Smooth muscle cell (in vitro differentiated cells): Measurements from ENCODE around the gene MGAM2. TPM values are rescaled to one million over a fixed set of nuclear protein-coding genes. Genes with fewer than 3 reads are reported as not detected.

Experiments used
- DNase-seq: peaks from one replicate; lab custom pipeline; 2025; ENCODE audit not compliant: unreplicated experiment; lab: John Stamatoyannopoulos, UW
- H2AFZ ChIP-seq: fragments of 200-600 bp; sonication (generic); 2 replicates; pipeline ENCODE4 v1.6.0; 2016; ENCODE audit warnings: antibody characterized with exemption, low read depth, mild to moderate bottlenecking
- H3F3A ChIP-seq: fragments of 200-600 bp; sonication (generic); 2 replicates; pipeline ENCODE4 v1.6.0; 2017; ENCODE audit warnings: antibody characterized with exemption, low read depth
- H3K27ac ChIP-seq: fragments of 200-600 bp; sonication (generic); 2 replicates; pipeline ENCODE4 v1.5.1; 2016; ENCODE audit warnings: low read depth, mild to moderate bottlenecking
- H3K27me3 ChIP-seq: fragments of 200-600 bp; sonication (generic); 2 replicates; pipeline ENCODE4 v1.6.1; 2016; ENCODE audit warnings: low read depth, mild to moderate bottlenecking
- H3K36me3 ChIP-seq: fragments of 200-600 bp; sonication (generic); 2 replicates; pipeline ENCODE4 v1.5.1; 2016; ENCODE audit warnings: low read depth
- H3K4me1 ChIP-seq: fragments of 200-600 bp; sonication (generic); 2 replicates; pipeline ENCODE4 v1.5.1; 2016; ENCODE audit warnings: low read depth
- H3K4me2 ChIP-seq: fragments of 200-600 bp; sonication (generic); 2 replicates; pipeline ENCODE4 v1.6.0; 2016; ENCODE audit warnings: mild to moderate bottlenecking
- H3K4me3 ChIP-seq: fragments of 200-600 bp; sonication (generic); 2 replicates; pipeline ENCODE4 v1.5.1; 2016; ENCODE audit warnings: mild to moderate bottlenecking
- H3K79me2 ChIP-seq: fragments of 200-600 bp; sonication (generic); 2 replicates; pipeline ENCODE4 v1.6.0; 2016; ENCODE audit warnings: low read depth, mild to moderate bottlenecking
- H3K9ac ChIP-seq: fragments of 200-600 bp; sonication (generic); 2 replicates; pipeline ENCODE4 v1.6.0; 2016; ENCODE audit warnings: low read depth
- H3K9me3 ChIP-seq: fragments of 200-600 bp; sonication (generic); replicated peaks from 2 replicates; pipeline ENCODE4 v1.5.1; 2016; ENCODE audit warnings: low read depth
- H4K20me1 ChIP-seq: fragments of 200-600 bp; sonication (generic); 2 replicates; pipeline ENCODE4 v1.6.0; 2016; ENCODE audit warnings: low read depth
- WGBS: methylation state at CpG from one replicate; pipeline ENCODE4 v1.1.7; 2016; ENCODE audit warnings: low lambda C conversion rate; 5-methylcytosine and 5-hydroxymethylcytosine counted together
- polyA plus RNA-seq: library from polyadenylated mRNA; unstranded; fragments of >200 nt; fragmentation: Nextera tagmentation; extraction: Ambion mirVana; gene quantifications from 2 replicates; pipeline ENCODE4 v1.2.1, GENCODE V29; 2016
- total RNA-seq: library from RNA; depleted of rRNA; stranded (reverse); fragments of >200 nt; gene quantifications from 2 replicates; pipeline ENCODE4 v1.2.3, GENCODE V29; 2014
- TF ChIP-seq, protein P1 (sequence below): fragments of 200-600 bp; sonication (generic); IDR thresholded peaks from 2 replicates; pipeline ENCODE4 v1.5.1; 2017; ENCODE audit warnings: borderline replicate concordance, mild to moderate bottlenecking, antibody characterized with exemption; ENCODE audit not compliant: insufficient read depth, poor library complexity, severe bottlenecking

MGAM2 gene
- total and polyA plus RNA-seq, 2 experiments from 2014 or later: not detected

DNA sequence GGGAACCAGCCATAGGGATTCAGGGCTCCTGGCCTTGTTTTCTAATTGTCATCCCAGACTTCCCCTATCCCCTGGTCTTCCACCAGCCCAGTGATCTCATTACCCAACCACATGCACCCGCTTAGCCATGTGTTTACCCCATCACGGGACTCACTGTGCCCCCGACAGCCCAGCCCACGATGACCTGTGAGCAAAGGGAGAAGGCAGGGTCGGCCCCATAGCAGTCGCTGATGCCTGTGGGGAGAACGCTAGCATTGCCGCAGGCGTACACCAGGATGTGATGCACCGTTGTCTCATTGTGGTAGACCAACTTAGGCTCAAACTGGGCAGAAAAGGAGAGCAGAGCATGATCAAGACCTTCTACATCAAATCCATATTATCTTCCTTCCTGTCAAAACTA, 132.3 kb downstream of the MGAM2 start:
- Histone ChIP-seq H3K9ac (no peak overlapping the region), H4K20me1 (no peaks in the 10 kb centered on the region), H3K36me3 (no peaks in the 10 kb centered on the region), H3K4me3 (no peak overlapping the region), H3K27ac (no peak overlapping the region), H2AFZ (no peak overlapping the region), H3K79me2 (no peaks in the 10 kb centered on the region), H3F3A (no peaks in the 10 kb centered on the region), H3K27me3 (no peaks in the 10 kb centered on the region), H3K4me2 (no peak overlapping the region), H3K9me3 (no peaks in the 10 kb centered on the region), H3K4me1 (no peaks in the 10 kb centered on the region)
- TF ChIP-seq, protein P1, sequence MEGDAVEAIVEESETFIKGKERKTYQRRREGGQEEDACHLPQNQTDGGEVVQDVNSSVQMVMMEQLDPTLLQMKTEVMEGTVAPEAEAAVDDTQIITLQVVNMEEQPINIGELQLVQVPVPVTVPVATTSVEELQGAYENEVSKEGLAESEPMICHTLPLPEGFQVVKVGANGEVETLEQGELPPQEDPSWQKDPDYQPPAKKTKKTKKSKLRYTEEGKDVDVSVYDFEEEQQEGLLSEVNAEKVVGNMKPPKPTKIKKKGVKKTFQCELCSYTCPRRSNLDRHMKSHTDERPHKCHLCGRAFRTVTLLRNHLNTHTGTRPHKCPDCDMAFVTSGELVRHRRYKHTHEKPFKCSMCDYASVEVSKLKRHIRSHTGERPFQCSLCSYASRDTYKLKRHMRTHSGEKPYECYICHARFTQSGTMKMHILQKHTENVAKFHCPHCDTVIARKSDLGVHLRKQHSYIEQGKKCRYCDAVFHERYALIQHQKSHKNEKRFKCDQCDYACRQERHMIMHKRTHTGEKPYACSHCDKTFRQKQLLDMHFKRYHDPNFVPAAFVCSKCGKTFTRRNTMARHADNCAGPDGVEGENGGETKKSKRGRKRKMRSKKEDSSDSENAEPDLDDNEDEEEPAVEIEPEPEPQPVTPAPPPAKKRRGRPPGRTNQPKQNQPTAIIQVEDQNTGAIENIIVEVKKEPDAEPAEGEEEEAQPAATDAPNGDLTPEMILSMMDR: no peak
- 93% methylated on average over 10 of the region's 10 CpGs for WGBS
- DNase-seq: no peak

DNA sequence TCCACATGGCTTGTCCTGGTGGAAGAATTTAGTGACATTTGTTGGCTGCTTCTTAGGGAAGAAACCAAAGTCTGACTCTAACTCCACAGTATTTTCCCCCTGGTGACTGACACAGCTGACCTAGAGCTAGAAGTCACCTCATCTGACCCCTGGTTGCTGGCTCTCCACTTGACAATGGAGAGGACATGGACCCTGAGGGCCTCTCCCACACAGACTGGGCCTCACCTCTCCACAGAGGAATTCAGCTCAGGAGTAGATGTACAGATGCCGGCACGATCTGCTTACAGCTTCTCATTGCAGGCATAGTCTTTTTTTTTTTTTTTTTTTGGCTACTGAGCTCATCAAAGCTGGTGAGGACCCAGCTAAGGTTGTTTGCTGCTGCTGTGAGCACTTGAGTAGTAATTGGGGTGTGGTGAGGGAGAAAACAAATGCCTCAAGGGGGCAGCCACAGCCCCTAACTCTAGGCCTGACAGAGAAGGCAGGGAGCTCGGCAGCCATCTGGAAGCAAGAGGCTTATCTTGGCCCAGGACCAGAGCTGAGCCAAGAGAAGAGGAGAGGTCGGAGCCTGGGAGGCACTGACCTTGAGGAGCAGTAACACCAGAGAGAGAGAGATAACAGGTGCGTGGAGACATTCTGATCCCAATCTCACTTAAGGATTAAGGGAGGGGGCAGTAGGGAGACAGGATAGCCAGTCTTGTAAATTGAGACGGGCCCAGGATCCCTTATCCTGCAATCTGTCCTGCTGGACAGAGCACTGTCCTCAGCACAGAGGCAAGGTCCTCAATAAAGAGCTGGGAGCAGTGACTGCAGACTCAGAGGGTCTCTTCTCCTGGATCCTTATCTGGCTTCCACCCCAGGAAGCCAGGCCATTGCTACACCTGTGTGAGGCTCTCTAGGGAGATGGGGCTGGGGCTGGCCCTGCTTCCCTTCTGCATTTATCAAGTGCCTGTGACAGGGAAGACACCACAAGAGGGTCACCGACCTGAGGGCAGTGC, 136.9 kb downstream of the MGAM2 start:
- Histone ChIP-seq H3K79me2 (no peaks in the 10 kb centered on the region), H3F3A (no peaks in the 10 kb centered on the region), H3K9me3 (no peaks in the 10 kb centered on the region), H3K4me3 (no peak overlapping the region), H4K20me1 (no peaks in the 10 kb centered on the region), H3K36me3 (no peaks in the 10 kb centered on the region), H2AFZ (no peak overlapping the region), H3K27me3 (no peaks in the 10 kb centered on the region), H3K4me1 (no peaks in the 10 kb centered on the region), H3K27ac (no peak overlapping the region), H3K4me2 (no peak overlapping the region), H3K9ac (no peak overlapping the region)
- DNase-seq: no peak
- 57% methylated on average over 7 of the region's 7 CpGs for WGBS
- TF ChIP-seq, protein P1: no peak

DNA sequence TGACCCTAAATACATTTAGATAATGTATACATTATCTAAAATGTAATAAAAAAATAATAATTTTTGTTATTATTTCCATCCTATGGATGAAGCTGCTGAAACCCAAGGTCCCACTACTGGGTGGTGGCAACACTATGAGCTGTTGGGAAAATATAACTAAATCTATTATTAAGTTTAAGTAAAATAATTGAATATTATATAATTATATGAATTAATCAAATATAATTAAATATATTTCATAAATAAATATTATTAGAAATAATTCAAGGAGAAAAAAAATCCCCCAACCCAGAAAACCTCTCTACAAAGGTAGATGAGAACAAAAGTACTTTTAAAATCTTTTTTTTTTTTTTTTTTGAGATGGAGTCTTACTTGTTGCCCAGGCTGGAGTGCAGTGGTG, 138.4 kb downstream of the MGAM2 start:
- Histone ChIP-seq H3K36me3 (no peaks in the 10 kb centered on the region), H4K20me1 (no peaks in the 10 kb centered on the region), H2AFZ (no peak overlapping the region), H3K9me3 (no peaks in the 10 kb centered on the region), H3K4me2 (no peak overlapping the region), H3K27ac (no peak overlapping the region), H3F3A (no peaks in the 10 kb centered on the region), H3K9ac (no peak overlapping the region), H3K27me3 (no peaks in the 10 kb centered on the region), H3K4me3 (no peak overlapping the region), H3K4me1 (no peaks in the 10 kb centered on the region), H3K79me2 (no peaks in the 10 kb centered on the region)
- TF ChIP-seq, protein P1: no peak
- DNase-seq: no peak

DNA sequence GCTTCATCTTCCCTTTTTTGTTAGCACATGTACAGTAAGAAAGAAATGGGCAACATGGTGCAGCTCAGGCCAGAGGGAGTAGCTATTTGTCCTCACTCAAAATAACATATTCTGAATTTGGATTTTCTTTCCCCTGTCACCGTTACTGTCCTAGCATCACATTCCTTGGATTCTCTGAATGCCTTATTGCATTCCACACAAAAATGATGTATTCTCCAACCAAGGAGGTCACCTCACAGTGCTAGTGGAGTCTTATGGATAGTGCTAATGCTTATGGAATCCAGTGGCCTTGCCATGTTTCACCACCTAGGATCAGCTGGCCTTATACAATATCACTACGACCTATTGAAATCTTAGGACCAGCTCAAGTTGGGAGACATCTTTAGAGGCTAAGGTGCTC, 139.2 kb downstream of the MGAM2 start:
- Histone ChIP-seq H4K20me1 (no peaks in the 10 kb centered on the region), H3K9ac (no peak overlapping the region), H3K4me3 (no peak overlapping the region), H3K4me2 (no peak overlapping the region), H3K79me2 (no peaks in the 10 kb centered on the region), H3K4me1 (no peaks in the 10 kb centered on the region), H3K9me3 (no peaks in the 10 kb centered on the region), H2AFZ (no peak overlapping the region), H3F3A (no peaks in the 10 kb centered on the region), H3K27ac (no peak overlapping the region), H3K36me3 (no peaks in the 10 kb centered on the region), H3K27me3 (no peaks in the 10 kb centered on the region)
- 53% methylated on average over 2 of the region's 2 CpGs for WGBS
- TF ChIP-seq, protein P1: no peak
- no peak for DNase-seq
